Measurements from ENCODE around the gene ECT2L. TPM values are rescaled to one million over a fixed set of nuclear protein-coding genes. Genes with fewer than 3 reads are reported as not detected.

The ECT2L gene
- polyA plus RNA-seq, 2 of the 4 experiments (the other 2 are of a cell fraction) = 0.01 TPM; not detected in 1

GRCh38 chr6:138830248-138830647 lies 34.4 kb downstream of the ECT2L start:
- CTCF ChIA-PET = interaction anchor here (0.7 to 1.6 kb wide), 2 partner anchors 9 to 14 kb away, joined by 3 to 7 read pairs; no protein-coding TSS in a partner anchor
- Histone ChIP-seq H3K9me3 (no peaks in the 10 kb centered on the region), H3K4me3 (no peak overlapping the region), H3K27ac (no peak overlapping the region), H3K4me2 (no peak overlapping the region), H3K4me1 (no peaks in the 10 kb centered on the region)
- POLR2A ChIA-PET = no interaction called here
- FAIRE-seq (no peak), ATAC-seq (no peak), DNase-seq (ENCODE audit: low read depth in 1 of 2, low spot score in 1 of 2) (no peak)
- TF ChIP-seq HOXB13 (CRISPR knock-in tag; IDR thresholded peaks at IDR 0.05; ENCODE audit: low read depth) = no peak
- no peak for TF ChIP-seq E2F6 (IDR thresholded peaks at IDR 0.05; ENCODE audit: borderline replicate concordance, low read depth)
- TF ChIP-seq HES2 (IDR thresholded peaks at IDR 0.05) = no peak
- no peak for TF ChIP-seq JUNB (IDR thresholded peaks at IDR 0.05)
- no peak for TF ChIP-seq RNF2 (IDR thresholded peaks at IDR 0.05; ENCODE audit: borderline replicate concordance, low read depth)
- no peak for TF ChIP-seq TP53 (CRISPR knock-in tag; IDR thresholded peaks at IDR 0.05)
- no peak for TF ChIP-seq HOXA7 (CRISPR knock-in tag; IDR thresholded peaks at IDR 0.05)
- no peak for TF ChIP-seq RFX5 (IDR thresholded peaks at IDR 0.05)
- TF ChIP-seq HOXB5 (CRISPR knock-in tag; IDR thresholded peaks at IDR 0.05) = no peak
- no peak for TF ChIP-seq BHLHE40 (IDR thresholded peaks at IDR 0.05; ENCODE audit: low read depth, low read length)
- no peak for TF ChIP-seq SREBF2 (IDR thresholded peaks at IDR 0.05)
- no peak for TF ChIP-seq MAFK (IDR thresholded peaks at IDR 0.05; ENCODE audit: partially characterized antibody)
- no peak for TF ChIP-seq KDM1A (IDR thresholded peaks at IDR 0.05; ENCODE audit: low read depth)
- no peak for TF ChIP-seq HDAC2 (IDR thresholded peaks at IDR 0.05)
- TF ChIP-seq ZSCAN20 (CRISPR knock-in tag; IDR thresholded peaks at IDR 0.05) = no peak
- no peak for TF ChIP-seq NR3C1 (IDR thresholded peaks at IDR 0.05)
- no peak for TF ChIP-seq BCL3 (IDR thresholded peaks at IDR 0.05)
- no peak for TF ChIP-seq ZNF302 (CRISPR knock-in tag; IDR thresholded peaks at IDR 0.05)
- no peak for TF ChIP-seq MAX (IDR thresholded peaks at IDR 0.05)
- TF ChIP-seq CHD2 (IDR thresholded peaks at IDR 0.05; ENCODE audit: low read length, partially characterized antibody) = no peak
- 48% methylated on average over 7 of the region's 7 CpGs for WGBS (ENCODE audit: missing lambda C conversion rate)

- FAIRE-seq = no peak
- 89% methylated on average over 2 of the region's 2 CpGs for WGBS (ENCODE audit: missing lambda C conversion rate)
- Histone ChIP-seq H3K4me2 (no peak overlapping the region), H3K4me1 (no peaks in the 10 kb centered on the region), H3K9me3 (no peaks in the 10 kb centered on the region), H3K27ac (no peak overlapping the region), H3K4me3 (no peak overlapping the region)
- POLR2A ChIA-PET = no interaction called here
- ATAC-seq = no peak
- CTCF ChIA-PET = no interaction called here
- no peak for DNase-seq (ENCODE audit: low read depth in 1 of 2, low spot score in 1 of 2)
- TF ChIP-seq HMGXB4 (CRISPR knock-in tag; IDR thresholded peaks at IDR 0.05; ENCODE audit: borderline replicate concordance) = no peak
- no peak for TF ChIP-seq GATA3 (IDR thresholded peaks at IDR 0.05; ENCODE audit: borderline replicate concordance)
- TF ChIP-seq USF2 (IDR thresholded peaks at IDR 0.05) = no peak
- TF ChIP-seq REST (IDR thresholded peaks at IDR 0.05) = no peak
- TF ChIP-seq RAD21 (conservative IDR thresholded peaks at IDR 0.05 in 1 of 2, IDR thresholded peaks at IDR 0.05 in 1 of 2) = no peak
- TF ChIP-seq BHLHE40 (IDR thresholded peaks at IDR 0.05; ENCODE audit: low read depth, low read length) = no peak
- TF ChIP-seq PBX3 (IDR thresholded peaks at IDR 0.05) = no peak
- no peak for TF ChIP-seq RNF2 (IDR thresholded peaks at IDR 0.05; ENCODE audit: borderline replicate concordance, low read depth)
- TF ChIP-seq MYC (IDR thresholded peaks at IDR 0.05; ENCODE audit: borderline replicate concordance, low read length) = no peak
- no peak for TF ChIP-seq TFCP2L1 (CRISPR knock-in tag; IDR thresholded peaks at IDR 0.05)
- TF ChIP-seq ZFP36 (IDR thresholded peaks at IDR 0.05; ENCODE audit: borderline replicate concordance, partially characterized antibody) = no peak
- no peak for TF ChIP-seq CEBPB (IDR thresholded peaks at IDR 0.05)
- no peak for TF ChIP-seq HOXB5 (CRISPR knock-in tag; IDR thresholded peaks at IDR 0.05)
Measured at GRCh38 chr6:138832182-138832581, 36.3 kb downstream of the ECT2L start.

Data from A549 (cell line).